Neural cell (in vitro differentiated cells): ENCODE measurements around the gene B3GALT6. TPM values are rescaled to one million over a fixed set of nuclear protein-coding genes. Genes with fewer than 3 reads are reported as not detected.

ENCODE experiments used
- H2AFZ ChIP-seq: fragments of 200-600, 300-800 bp; sonication (generic), shearing (Covaris generic); 2 replicates; pipeline ENCODE4 v1.6.0; 2014; ENCODE audit warnings: low read depth, mild to moderate bottlenecking, antibody characterized with exemption, low read length, moderate library complexity
- H3F3A ChIP-seq: fragments of 200-600 bp; shearing (Covaris generic); 2 replicates; pipeline ENCODE4 v1.6.1; 2016; ENCODE audit warnings: mild to moderate bottlenecking, moderate library complexity, mixed read lengths, antibody characterized with exemption, low read length; ENCODE audit not compliant: insufficient read depth, poor library complexity, severe bottlenecking
- H3K27ac ChIP-seq: fragments of 200-600, 300-800 bp; sonication (generic), shearing (Covaris generic); 2 replicates; pipeline ENCODE4 v1.5.1; 2014; ENCODE audit warnings: mild to moderate bottlenecking, low read length, moderate library complexity
- H3K27me3 ChIP-seq: fragments of 300-800, 200-600 bp; sonication (generic), shearing (Covaris generic); 2 replicates; pipeline ENCODE4 v1.6.0; 2014; ENCODE audit warnings: mild to moderate bottlenecking, low read depth, low read length, moderate library complexity; ENCODE audit not compliant: insufficient read depth
- H3K36me3 ChIP-seq: fragments of 300-800, 200-600 bp; sonication (generic), shearing (Covaris generic); 2 replicates; pipeline ENCODE4 v1.5.1; 2014; ENCODE audit warnings: mild to moderate bottlenecking, antibody characterized with exemption, low read length, moderate library complexity; ENCODE audit not compliant: insufficient read depth
- H3K4me2 ChIP-seq: fragments of 300-800, 200-600 bp; sonication (generic), shearing (Covaris generic); 2 replicates; pipeline ENCODE4 v1.6.0; 2014; ENCODE audit warnings: mild to moderate bottlenecking, low read length
- H3K4me3 ChIP-seq: fragments of 300-800, 200-600 bp; sonication (generic), shearing (Covaris generic); 2 replicates; pipeline ENCODE4 v1.5.1; 2014; ENCODE audit warnings: mild to moderate bottlenecking, low read length, moderate library complexity
- H3K79me2 ChIP-seq: fragments of 200-600 bp; shearing (Covaris generic); replicated peaks from 2 replicates; pipeline ENCODE4 v1.6.0; 2014; ENCODE audit warnings: mild to moderate bottlenecking, low read length, moderate library complexity; ENCODE audit not compliant: insufficient read depth
- H3K9ac ChIP-seq: fragments of 300-800, 200-600 bp; sonication (generic), shearing (Covaris generic); 2 replicates; pipeline ENCODE4 v1.6.1; 2016; ENCODE audit warnings: mild to moderate bottlenecking, low read length, mixed read lengths
- H3K9me2 ChIP-seq: fragments of 200-600 bp; shearing (Covaris generic); 2 replicates; pipeline ENCODE4 v1.6.1; 2016; ENCODE audit warnings: mild to moderate bottlenecking, low read length, mixed read lengths; ENCODE audit not compliant: insufficient read depth
- H3K9me3 ChIP-seq: fragments of 200-600, 300-800 bp; sonication (generic), shearing (Covaris generic); 2 replicates; pipeline ENCODE4 v1.6.1; 2016; ENCODE audit warnings: mild to moderate bottlenecking, mixed run types, low read length, moderate library complexity, mixed read lengths
- H4K20me1 ChIP-seq: fragments of 200-600 bp; shearing (Covaris generic); 2 replicates; pipeline ENCODE4 v1.6.1; 2016; ENCODE audit warnings: mild to moderate bottlenecking, mixed run types; ENCODE audit not compliant: insufficient read depth
- EP300 ChIP-seq: fragments of 450-650 bp; conservative IDR thresholded peaks from 2 replicates; pipeline ENCODE4 v1.6.1; 2014; ENCODE audit warnings: antibody characterized with exemption, mild to moderate bottlenecking, moderate library complexity; ENCODE audit not compliant: poor library complexity, severe bottlenecking
- EZH2 ChIP-seq: fragments of 200-600, 300-800 bp; shearing (Covaris generic), sonication (generic); IDR thresholded peaks from 2 replicates; pipeline ENCODE4 v1.6.1; 2014; ENCODE audit warnings: antibody characterized with exemption, low read length, borderline replicate concordance, mild to moderate bottlenecking; ENCODE audit not compliant: insufficient read depth, poor library complexity, severe bottlenecking
- MXI1 ChIP-seq: fragments of 450-650 bp; conservative IDR thresholded peaks from 2 replicates; pipeline ENCODE4 v1.6.1; 2014; ENCODE audit warnings: antibody characterized with exemption, mild to moderate bottlenecking; ENCODE audit not compliant: poor library complexity, severe bottlenecking
- POLR2AphosphoS5 ChIP-seq: IDR thresholded peaks from 2 replicates; pipeline ENCODE4 v1.6.1; 2012
- RAD21 ChIP-seq: fragments of 450-650 bp; conservative IDR thresholded peaks from 2 replicates; pipeline ENCODE4 v1.6.1; 2014; ENCODE audit warnings: antibody characterized with exemption, mild to moderate bottlenecking, moderate library complexity
- SMC3 ChIP-seq: fragments of 450-650 bp; conservative IDR thresholded peaks from 2 replicates; pipeline ENCODE4 v1.6.1; 2014; ENCODE audit warnings: antibody characterized with exemption, mild to moderate bottlenecking, moderate library complexity; ENCODE audit not compliant: poor library complexity
- TAF1 ChIP-seq: IDR thresholded peaks from 2 replicates; pipeline ENCODE4 v1.6.1; 2012; ENCODE audit warnings: low read depth
- polyA plus RNA-seq: library from polyadenylated mRNA; depleted of rRNA; stranded (reverse); fragments of >200 nt; gene quantifications from 2 replicates; pipeline ENCODE4 v1.2.3, GENCODE V29; 2014
- TF ChIP-seq, protein P1 (sequence below): IDR thresholded peaks from 2 replicates; pipeline ENCODE4 v1.6.1; 2012; ENCODE audit warnings: borderline replicate concordance
- TF ChIP-seq, protein P2 (sequence below): fragments of 450-650 bp; IDR thresholded peaks from 2 replicates; pipeline ENCODE4 v1.5.1; 2014; ENCODE audit warnings: antibody characterized with exemption, mild to moderate bottlenecking, moderate library complexity; ENCODE audit not compliant: poor library complexity, severe bottlenecking

Gene B3GALT6
- polyA plus RNA-seq, 1 donor from 2014 or later = 46.5 TPM

DNA sequence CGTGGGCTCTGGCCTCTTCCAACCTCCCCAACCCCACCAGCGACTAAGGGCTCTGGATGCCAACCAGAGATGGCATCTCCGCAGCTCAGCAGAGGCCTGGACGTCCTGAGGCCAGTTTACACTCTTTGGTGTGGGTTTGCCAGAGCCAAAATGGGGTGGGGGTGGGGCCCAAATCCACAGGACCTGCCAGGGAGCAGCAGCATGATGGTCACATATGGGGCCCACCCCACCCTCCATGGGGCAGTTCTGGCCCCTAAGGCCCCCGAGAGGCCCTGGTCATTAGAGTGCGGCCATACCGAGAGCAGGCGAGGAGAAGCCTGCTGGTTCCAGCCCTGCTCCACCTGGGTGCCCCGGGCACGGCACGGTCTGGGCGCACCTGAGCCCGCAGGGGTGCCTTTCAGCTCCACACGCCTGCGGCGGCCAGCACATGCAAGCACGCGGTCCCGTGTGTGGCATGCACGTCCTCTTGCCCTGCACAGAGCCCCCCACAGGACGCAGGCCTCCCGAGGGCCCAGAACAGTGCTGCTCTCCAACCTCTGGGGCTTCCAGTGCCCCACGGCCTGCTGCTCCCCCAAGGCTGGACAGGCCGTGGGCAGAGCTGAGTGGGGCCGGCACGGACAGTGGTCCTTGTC, 9.7 kb downstream of the B3GALT6 start (continued):
- TF ChIP-seq SMC3 (no peak), TAF1 (no peak), EZH2 (no peak)

DNA sequence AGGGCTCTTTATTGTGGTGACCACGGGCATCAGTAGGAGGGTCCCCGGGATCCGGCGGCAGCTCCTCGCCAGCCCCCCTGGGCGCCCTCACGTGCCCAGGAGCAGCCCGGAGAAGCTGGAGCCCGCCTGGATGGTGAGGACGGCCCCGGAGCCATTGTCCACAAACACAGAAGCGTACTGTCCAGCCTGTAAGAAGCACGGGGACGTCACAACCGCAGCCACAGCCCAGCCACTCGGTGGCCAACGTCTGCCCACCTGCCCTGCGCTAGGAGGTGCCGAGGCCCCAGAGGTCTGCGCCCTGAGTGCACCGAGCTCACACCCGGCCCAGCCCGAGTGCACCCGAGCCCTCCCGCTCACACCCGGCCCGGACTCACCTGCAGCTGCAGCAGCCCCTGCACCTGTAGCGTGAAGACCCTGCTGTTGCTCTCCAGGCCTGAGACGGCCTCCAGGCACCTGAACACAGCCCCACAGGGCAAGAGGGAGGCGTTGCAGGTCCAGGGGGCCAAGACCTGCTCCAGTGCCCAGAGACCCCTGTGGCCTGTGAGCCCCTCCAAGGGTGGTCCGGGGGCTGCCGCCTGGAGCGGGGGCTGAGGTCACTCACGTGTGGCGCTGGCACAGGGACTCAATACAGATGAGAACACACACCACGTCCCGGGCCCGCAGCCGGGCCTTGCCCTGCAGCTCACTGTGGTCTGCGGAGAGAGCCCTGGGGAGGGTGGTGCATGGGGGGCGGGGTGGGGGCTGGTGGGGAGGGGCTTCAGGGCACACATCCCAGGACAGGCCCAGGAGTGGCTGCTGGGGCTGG, 10.6 kb downstream of the B3GALT6 start:
- peaks cover 3% of the 10 kb centered on the region for H3K27me3 ChIP-seq
- H3K9me3 ChIP-seq = no peaks in the 10 kb centered on the region
- no peak overlapping the region for H3K4me2 ChIP-seq
- no peaks in the 10 kb centered on the region for H3K9me2 ChIP-seq
- TF ChIP-seq, protein P1, sequence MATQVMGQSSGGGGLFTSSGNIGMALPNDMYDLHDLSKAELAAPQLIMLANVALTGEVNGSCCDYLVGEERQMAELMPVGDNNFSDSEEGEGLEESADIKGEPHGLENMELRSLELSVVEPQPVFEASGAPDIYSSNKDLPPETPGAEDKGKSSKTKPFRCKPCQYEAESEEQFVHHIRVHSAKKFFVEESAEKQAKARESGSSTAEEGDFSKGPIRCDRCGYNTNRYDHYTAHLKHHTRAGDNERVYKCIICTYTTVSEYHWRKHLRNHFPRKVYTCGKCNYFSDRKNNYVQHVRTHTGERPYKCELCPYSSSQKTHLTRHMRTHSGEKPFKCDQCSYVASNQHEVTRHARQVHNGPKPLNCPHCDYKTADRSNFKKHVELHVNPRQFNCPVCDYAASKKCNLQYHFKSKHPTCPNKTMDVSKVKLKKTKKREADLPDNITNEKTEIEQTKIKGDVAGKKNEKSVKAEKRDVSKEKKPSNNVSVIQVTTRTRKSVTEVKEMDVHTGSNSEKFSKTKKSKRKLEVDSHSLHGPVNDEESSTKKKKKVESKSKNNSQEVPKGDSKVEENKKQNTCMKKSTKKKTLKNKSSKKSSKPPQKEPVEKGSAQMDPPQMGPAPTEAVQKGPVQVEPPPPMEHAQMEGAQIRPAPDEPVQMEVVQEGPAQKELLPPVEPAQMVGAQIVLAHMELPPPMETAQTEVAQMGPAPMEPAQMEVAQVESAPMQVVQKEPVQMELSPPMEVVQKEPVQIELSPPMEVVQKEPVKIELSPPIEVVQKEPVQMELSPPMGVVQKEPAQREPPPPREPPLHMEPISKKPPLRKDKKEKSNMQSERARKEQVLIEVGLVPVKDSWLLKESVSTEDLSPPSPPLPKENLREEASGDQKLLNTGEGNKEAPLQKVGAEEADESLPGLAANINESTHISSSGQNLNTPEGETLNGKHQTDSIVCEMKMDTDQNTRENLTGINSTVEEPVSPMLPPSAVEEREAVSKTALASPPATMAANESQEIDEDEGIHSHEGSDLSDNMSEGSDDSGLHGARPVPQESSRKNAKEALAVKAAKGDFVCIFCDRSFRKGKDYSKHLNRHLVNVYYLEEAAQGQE = no peak
- TF ChIP-seq, protein P2, sequence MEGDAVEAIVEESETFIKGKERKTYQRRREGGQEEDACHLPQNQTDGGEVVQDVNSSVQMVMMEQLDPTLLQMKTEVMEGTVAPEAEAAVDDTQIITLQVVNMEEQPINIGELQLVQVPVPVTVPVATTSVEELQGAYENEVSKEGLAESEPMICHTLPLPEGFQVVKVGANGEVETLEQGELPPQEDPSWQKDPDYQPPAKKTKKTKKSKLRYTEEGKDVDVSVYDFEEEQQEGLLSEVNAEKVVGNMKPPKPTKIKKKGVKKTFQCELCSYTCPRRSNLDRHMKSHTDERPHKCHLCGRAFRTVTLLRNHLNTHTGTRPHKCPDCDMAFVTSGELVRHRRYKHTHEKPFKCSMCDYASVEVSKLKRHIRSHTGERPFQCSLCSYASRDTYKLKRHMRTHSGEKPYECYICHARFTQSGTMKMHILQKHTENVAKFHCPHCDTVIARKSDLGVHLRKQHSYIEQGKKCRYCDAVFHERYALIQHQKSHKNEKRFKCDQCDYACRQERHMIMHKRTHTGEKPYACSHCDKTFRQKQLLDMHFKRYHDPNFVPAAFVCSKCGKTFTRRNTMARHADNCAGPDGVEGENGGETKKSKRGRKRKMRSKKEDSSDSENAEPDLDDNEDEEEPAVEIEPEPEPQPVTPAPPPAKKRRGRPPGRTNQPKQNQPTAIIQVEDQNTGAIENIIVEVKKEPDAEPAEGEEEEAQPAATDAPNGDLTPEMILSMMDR = no peak
- TF ChIP-seq TAF1 (no peak), RAD21 (no peak), EP300 (no peak)
- no peak overlapping the region for H3K27ac ChIP-seq
- no peaks in the 10 kb centered on the region for H3K36me3 ChIP-seq
- no peaks in the 10 kb centered on the region for H3K79me2 ChIP-seq
- no peaks in the 10 kb centered on the region for H3F3A ChIP-seq
- no peak overlapping the region for H3K4me3 ChIP-seq
- no peak overlapping the region for H3K9ac ChIP-seq
- no peak overlapping the region for H2AFZ ChIP-seq
- H4K20me1 ChIP-seq = no peaks in the 10 kb centered on the region

DNA sequence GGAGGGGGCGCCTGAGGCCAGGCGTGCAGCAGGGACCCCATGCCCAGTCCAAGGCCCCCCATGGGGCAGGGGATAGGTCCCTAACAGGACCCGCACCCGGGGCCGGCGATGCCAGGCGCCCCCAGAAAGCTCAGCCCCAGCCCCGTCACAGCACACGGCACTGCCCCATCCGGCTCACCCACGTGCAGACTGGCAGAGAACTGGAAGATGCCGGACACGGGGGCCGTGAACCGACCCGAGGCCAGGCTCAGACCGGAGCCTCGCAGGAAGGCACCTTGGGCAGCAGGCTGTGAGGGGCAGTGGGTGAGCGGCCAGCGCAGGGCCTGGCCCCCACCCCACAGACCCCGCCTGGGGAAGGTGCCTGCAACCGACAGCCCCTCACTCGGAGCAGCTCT, 11.2 kb downstream of the B3GALT6 start:
- H3K4me3 ChIP-seq = no peak overlapping the region
- H3K36me3 ChIP-seq = no peaks in the 10 kb centered on the region
- H4K20me1 ChIP-seq = no peaks in the 10 kb centered on the region
- H3K9me2 ChIP-seq = no peaks in the 10 kb centered on the region
- H3K79me2 ChIP-seq = no peaks in the 10 kb centered on the region
- H2AFZ ChIP-seq = no peak overlapping the region
- no peaks in the 10 kb centered on the region for H3K9me3 ChIP-seq
- no peaks in the 10 kb centered on the region for H3F3A ChIP-seq
- H3K4me2 ChIP-seq = no peak overlapping the region
- no peak overlapping the region for H3K27ac ChIP-seq
- TF ChIP-seq MXI1 = no peak
- TF ChIP-seq EZH2 = no peak
- TF ChIP-seq, protein P2 = no peak
- TF ChIP-seq POLR2AphosphoS5 = no peak
- TF ChIP-seq EP300 = no peak
- no peak for TF ChIP-seq RAD21
- no peak for TF ChIP-seq TAF1
- no peak for TF ChIP-seq SMC3
- no peak overlapping the region for H3K9ac ChIP-seq
- H3K27me3 ChIP-seq = peaks cover 3% of the 10 kb centered on the region
